ENCODE data around the gene AK5. TPM values are rescaled to one million over a fixed set of nuclear protein-coding genes. Genes with fewer than 3 reads are reported as not detected.
A peak's percentile ranks its signal among the peaks of the same experiment; 100 is the strongest.

Gene AK5
- total RNA-seq, 1 experiment from 2014 or later: 3.8 TPM

GRCh38 chr1:77371396-77371795 is 89.6 kb downstream of the AK5 start:
- ATAC-seq (no peak), DNase-seq (no peak)
- Histone ChIP-seq H3K36me3 (ENCODE audit: low read depth, low read length) (no peaks in the 10 kb centered on the region), H3K4me2 (ENCODE audit: low read length) (peak overlapping the region; percentile 53), H3K9me3 (ENCODE audit: low read length) (no peaks in the 10 kb centered on the region), H3K27me3 (ENCODE audit: low read length) (no peaks in the 10 kb centered on the region), H4K20me1 (ENCODE audit: low read length) (no peaks in the 10 kb centered on the region), H3K79me2 (ENCODE audit: low read length) (no peaks in the 10 kb centered on the region), H3K9ac (ENCODE audit: low read length) (peak overlapping the region; percentile 19; the same call in 1 of the 2 replicates), H3K27ac (ENCODE audit: low read length) (peak overlapping the region; percentile 89), H2AFZ (ENCODE audit: low read length) (no peak overlapping the region), H3K4me1 (ENCODE audit: insufficient read depth, low read length) (peaks cover 22% of the 10 kb centered on the region), H3K9me2 (replicated peaks; ENCODE audit: low read length) (no peaks in the 10 kb centered on the region), H3K4me3 (ENCODE audit: low read length) (no peak overlapping the region), H3F3A (ENCODE audit: low read length, unreplicated experiment) (no peaks in the 10 kb centered on the region)
- no TSS peak for BruUV-seq (replicated peaks)
- POLR2A ChIA-PET (ENCODE audit: unreplicated experiment): no interaction called here
- TF ChIP-seq EZH2 (IDR thresholded peaks at IDR 0.05; ENCODE audit: low read length, unreplicated experiment): no peak
- TF ChIP-seq EZH2phosphoT487 (IDR thresholded peaks at IDR 0.05; ENCODE audit: borderline replicate concordance, low read length): no peak
- TF ChIP-seq CTCF (conservative IDR thresholded peaks at IDR 0.05; ENCODE audit: low read depth, low read length): no peak
- intact Hi-C loops (cut with micrococcal nuclease): no loop called here
- CTCF ChIA-PET: no interaction called here

GRCh38 chr1:77373702-77374101 is 91.9 kb downstream of the AK5 start:
- Histone ChIP-seq H3K27ac (ENCODE audit: low read length) (no peak overlapping the region), H3K27me3 (ENCODE audit: low read length) (no peaks in the 10 kb centered on the region), H3K79me2 (ENCODE audit: low read length) (no peaks in the 10 kb centered on the region), H3K36me3 (ENCODE audit: low read depth, low read length) (no peaks in the 10 kb centered on the region), H3K4me3 (ENCODE audit: low read length) (no peak overlapping the region), H2AFZ (ENCODE audit: low read length) (no peak overlapping the region), H4K20me1 (ENCODE audit: low read length) (no peaks in the 10 kb centered on the region), H3K4me1 (ENCODE audit: insufficient read depth, low read length) (peaks cover 22% of the 10 kb centered on the region), H3K9me2 (replicated peaks; ENCODE audit: low read length) (no peaks in the 10 kb centered on the region), H3F3A (ENCODE audit: low read length, unreplicated experiment) (no peaks in the 10 kb centered on the region), H3K9me3 (ENCODE audit: low read length) (no peaks in the 10 kb centered on the region), H3K4me2 (ENCODE audit: low read length) (no peak overlapping the region), H3K9ac (ENCODE audit: low read length) (no peak overlapping the region)
- intact Hi-C loops (cut with micrococcal nuclease): no loop called here
- TF ChIP-seq EZH2 (IDR thresholded peaks at IDR 0.05; ENCODE audit: low read length, unreplicated experiment): no peak
- TF ChIP-seq CTCF (conservative IDR thresholded peaks at IDR 0.05; ENCODE audit: low read depth, low read length): no peak
- no peak for TF ChIP-seq EZH2phosphoT487 (IDR thresholded peaks at IDR 0.05; ENCODE audit: borderline replicate concordance, low read length)
- no peak for DNase-seq
- BruUV-seq (replicated peaks): no TSS peak
- CTCF ChIA-PET: no interaction called here
- POLR2A ChIA-PET (ENCODE audit: unreplicated experiment): no interaction called here
- ATAC-seq: no peak

- CTCF ChIA-PET: no interaction called here
- intact Hi-C loops (cut with micrococcal nuclease): no loop called here
- no peaks in the 10 kb centered on the region for H3K27me3 ChIP-seq (ENCODE audit: low read length)
- POLR2A ChIA-PET (ENCODE audit: unreplicated experiment): interaction anchor here (0.5 kb wide), 1 partner anchor 36 kb away, joined by 4 read pairs; no protein-coding TSS in a partner anchor
- H3K9ac ChIP-seq (ENCODE audit: low read length): no peak overlapping the region
- H3K79me2 ChIP-seq (ENCODE audit: low read length): no peaks in the 10 kb centered on the region
- no peaks in the 10 kb centered on the region for H3K36me3 ChIP-seq (ENCODE audit: low read depth, low read length)
- no peak overlapping the region for H2AFZ ChIP-seq (ENCODE audit: low read length)
- no TSS peak for BruUV-seq (replicated peaks)
- no peak overlapping the region for H3K27ac ChIP-seq (ENCODE audit: low read length)
- no peak overlapping the region for H3K4me3 ChIP-seq (ENCODE audit: low read length)
- no peak for ATAC-seq
- H3K4me1 ChIP-seq (ENCODE audit: insufficient read depth, low read length): peaks cover 13% of the 10 kb centered on the region
- no peaks in the 10 kb centered on the region for H3K9me3 ChIP-seq (ENCODE audit: low read length)
- no peak for DNase-seq
- H4K20me1 ChIP-seq (ENCODE audit: low read length): no peaks in the 10 kb centered on the region
- no peak for TF ChIP-seq EZH2phosphoT487 (IDR thresholded peaks at IDR 0.05; ENCODE audit: borderline replicate concordance, low read length)
- TF ChIP-seq CTCF (conservative IDR thresholded peaks at IDR 0.05; ENCODE audit: low read depth, low read length): no peak
- TF ChIP-seq EZH2 (IDR thresholded peaks at IDR 0.05; ENCODE audit: low read length, unreplicated experiment): no peak
- H3K4me2 ChIP-seq (ENCODE audit: low read length): no peak overlapping the region
- no peaks in the 10 kb centered on the region for H3K9me2 ChIP-seq (replicated peaks; ENCODE audit: low read length)
- no peaks in the 10 kb centered on the region for H3F3A ChIP-seq (ENCODE audit: low read length, unreplicated experiment)
Measured at GRCh38 chr1:77375541-77375940, 93.7 kb downstream of the AK5 start.
